Chondrocyte (in vitro differentiated cells): ENCODE measurements around the gene TDRKH. TPM values are rescaled to one million over a fixed set of nuclear protein-coding genes. Genes with fewer than 3 reads are reported as not detected.

Experiments
- DNase-seq: peaks from one replicate; pipeline ENCODE4 v3.0.0; 2021; ENCODE audit warnings: mixed read lengths, low spot score
- H3K27ac Mint-ChIP-seq: one replicate; pipeline ENCODE4 v1.8.0; 2021; ENCODE audit warnings: mild to moderate bottlenecking, moderate library complexity, mixed read lengths; ENCODE audit not compliant: unreplicated experiment
- H3K27me3 Mint-ChIP-seq: 2 replicates; pipeline ENCODE4 v1.8.0; 2021; ENCODE audit warnings: low read depth, mixed read lengths
- H3K36me3 Mint-ChIP-seq: 2 replicates; pipeline ENCODE4 v1.8.0; 2021; ENCODE audit warnings: low read depth, mixed read lengths
- H3K4me1 Mint-ChIP-seq: 2 replicates; pipeline ENCODE4 v1.8.0; 2021; ENCODE audit warnings: low read depth, mild to moderate bottlenecking, mixed read lengths
- H3K4me3 Mint-ChIP-seq: one replicate; pipeline ENCODE4 v1.8.0; 2021; ENCODE audit warnings: mild to moderate bottlenecking, moderate library complexity, mixed read lengths; ENCODE audit not compliant: unreplicated experiment
- H3K9me3 Mint-ChIP-seq: 2 replicates; pipeline ENCODE4 v1.8.0; 2021; ENCODE audit warnings: low read depth, mixed read lengths
- total RNA-seq: library from RNA; stranded (reverse); gene quantifications from 3 replicates; pipeline ENCODE4 v1.2.1, GENCODE V29; 2021
- TF ChIP-seq, protein P1 (sequence below): fragments of 200-600 bp; sonication (generic); IDR thresholded peaks from 2 replicates; pipeline ENCODE4 v1.5.0; 2021; ENCODE audit warnings: antibody characterized with exemption, mild to moderate bottlenecking, moderate library complexity

TDRKH gene
- total RNA-seq, 1 donor from 2014 or later, result 6.8 TPM

DNA sequence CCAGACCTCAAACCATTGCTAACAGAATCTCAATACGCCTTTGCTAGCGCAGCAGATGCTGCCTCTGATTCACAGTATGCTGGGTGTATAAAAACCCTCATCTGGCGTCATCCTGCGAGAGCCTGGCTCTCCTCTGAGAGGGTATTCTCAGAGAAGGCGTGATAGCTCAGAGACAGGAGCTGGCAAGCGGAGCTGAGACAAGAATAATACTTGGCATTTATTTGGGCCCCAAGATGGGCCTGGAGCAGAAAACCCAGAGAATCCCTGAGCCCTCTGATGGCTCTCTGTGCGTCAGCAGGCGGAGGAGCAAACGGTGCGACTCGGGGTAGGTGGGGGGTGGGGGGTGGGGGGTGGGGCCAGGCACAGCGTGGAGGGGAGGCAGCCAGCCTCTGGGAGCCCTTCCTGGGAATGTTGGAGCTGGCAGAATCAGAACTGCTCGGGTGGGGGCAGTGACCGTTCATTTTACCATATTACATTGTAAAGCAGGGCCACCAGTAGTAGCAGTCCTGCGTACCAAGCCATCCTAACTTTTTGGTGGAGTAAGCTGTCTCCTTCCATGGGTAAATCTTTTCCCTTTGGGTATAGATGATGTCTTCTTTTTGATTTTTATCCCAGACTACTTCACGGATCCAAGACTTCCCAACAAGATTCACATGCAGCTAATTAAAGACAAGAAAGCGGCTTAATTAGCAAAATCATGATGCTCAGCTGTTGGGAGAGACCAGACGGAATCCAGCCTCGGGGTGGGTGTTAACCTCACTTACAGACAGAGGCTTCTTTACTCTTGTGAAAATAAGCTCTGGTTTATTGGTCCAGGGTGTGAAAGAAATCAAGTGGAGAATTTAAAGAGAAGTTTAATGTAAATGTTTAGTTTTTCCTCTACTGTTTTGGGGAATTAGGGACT, 61.9 kb downstream of the TDRKH start:
- Mint-ChIP-seq H3K4me1 (peaks cover 10% of the 10 kb centered on the region), H3K36me3 (peaks cover 3% of the 10 kb centered on the region), H3K27me3 (peaks cover 12% of the 10 kb centered on the region), H3K4me3 (peak overlapping the region; percentile 43), H3K9me3 (no peaks in the 10 kb centered on the region), H3K27ac (no peak overlapping the region)
- TF ChIP-seq, protein P1, sequence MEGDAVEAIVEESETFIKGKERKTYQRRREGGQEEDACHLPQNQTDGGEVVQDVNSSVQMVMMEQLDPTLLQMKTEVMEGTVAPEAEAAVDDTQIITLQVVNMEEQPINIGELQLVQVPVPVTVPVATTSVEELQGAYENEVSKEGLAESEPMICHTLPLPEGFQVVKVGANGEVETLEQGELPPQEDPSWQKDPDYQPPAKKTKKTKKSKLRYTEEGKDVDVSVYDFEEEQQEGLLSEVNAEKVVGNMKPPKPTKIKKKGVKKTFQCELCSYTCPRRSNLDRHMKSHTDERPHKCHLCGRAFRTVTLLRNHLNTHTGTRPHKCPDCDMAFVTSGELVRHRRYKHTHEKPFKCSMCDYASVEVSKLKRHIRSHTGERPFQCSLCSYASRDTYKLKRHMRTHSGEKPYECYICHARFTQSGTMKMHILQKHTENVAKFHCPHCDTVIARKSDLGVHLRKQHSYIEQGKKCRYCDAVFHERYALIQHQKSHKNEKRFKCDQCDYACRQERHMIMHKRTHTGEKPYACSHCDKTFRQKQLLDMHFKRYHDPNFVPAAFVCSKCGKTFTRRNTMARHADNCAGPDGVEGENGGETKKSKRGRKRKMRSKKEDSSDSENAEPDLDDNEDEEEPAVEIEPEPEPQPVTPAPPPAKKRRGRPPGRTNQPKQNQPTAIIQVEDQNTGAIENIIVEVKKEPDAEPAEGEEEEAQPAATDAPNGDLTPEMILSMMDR, result no peak
- DNase-seq, result no peak

- peaks cover 3% of the 10 kb centered on the region for H3K36me3 Mint-ChIP-seq
- peaks cover 12% of the 10 kb centered on the region for H3K27me3 Mint-ChIP-seq
- no peaks in the 10 kb centered on the region for H3K9me3 Mint-ChIP-seq
- DNase-seq, result no peak
- no peak overlapping the region for H3K27ac Mint-ChIP-seq
- TF ChIP-seq, protein P1, result no peak
- peaks cover 28% of the 10 kb centered on the region for H3K4me1 Mint-ChIP-seq
- no peak overlapping the region for H3K4me3 Mint-ChIP-seq
Measured at GRCh38 chr1:151723726-151724370, 66.5 kb downstream of the TDRKH start.

Other genes with a start within 250 kb of the TDRKH start
- gene SNX27, start 178.4 kb downstream of the TDRKH start, total RNA-seq, result 39.0 to 39.5 TPM (median 39.3 TPM) in 3 replicates
- not detected in 3 replicates for gene CELF3, start 73.7 kb downstream of the TDRKH start, total RNA-seq
- not detected in 3 replicates for gene RIIAD1, start 69.0 kb downstream of the TDRKH start, total RNA-seq
- gene MRPL9, start 27.0 kb downstream of the TDRKH start, total RNA-seq, result 48.3 to 58.2 TPM (median 55.5 TPM) in 3 replicates
- not detected in 3 replicates for gene LINGO4, start 14.9 kb upstream of the TDRKH start, total RNA-seq
- not detected in 3 replicates for gene RORC, start 41.3 kb upstream of the TDRKH start, total RNA-seq
- not detected in 3 replicates for gene C2CD4D, start 49.3 kb upstream of the TDRKH start, total RNA-seq
- not detected in 3 replicates for gene THEM5, start 63.2 kb upstream of the TDRKH start, total RNA-seq
- gene THEM4, start 119.0 kb upstream of the TDRKH start, total RNA-seq, result 6.9 to 12.5 TPM (median 7.0 TPM) in 3 replicates
- gene S100A10, start 203.4 kb upstream of the TDRKH start, total RNA-seq, result 454 to 578 TPM (median 560 TPM) in 3 replicates
- gene S100A11, start 246.5 kb upstream of the TDRKH start, total RNA-seq, result 546 to 749 TPM (median 741 TPM) in 3 replicates